Kasumi-1 (cell line): Measurements from ENCODE around the gene PITX2.

ENCODE experiments used
- DNase-seq, 2 experiments: peaks; one replicate each; lab custom pipeline; 2025; lab: John Stamatoyannopoulos, UW

PITX2 gene

DNA sequence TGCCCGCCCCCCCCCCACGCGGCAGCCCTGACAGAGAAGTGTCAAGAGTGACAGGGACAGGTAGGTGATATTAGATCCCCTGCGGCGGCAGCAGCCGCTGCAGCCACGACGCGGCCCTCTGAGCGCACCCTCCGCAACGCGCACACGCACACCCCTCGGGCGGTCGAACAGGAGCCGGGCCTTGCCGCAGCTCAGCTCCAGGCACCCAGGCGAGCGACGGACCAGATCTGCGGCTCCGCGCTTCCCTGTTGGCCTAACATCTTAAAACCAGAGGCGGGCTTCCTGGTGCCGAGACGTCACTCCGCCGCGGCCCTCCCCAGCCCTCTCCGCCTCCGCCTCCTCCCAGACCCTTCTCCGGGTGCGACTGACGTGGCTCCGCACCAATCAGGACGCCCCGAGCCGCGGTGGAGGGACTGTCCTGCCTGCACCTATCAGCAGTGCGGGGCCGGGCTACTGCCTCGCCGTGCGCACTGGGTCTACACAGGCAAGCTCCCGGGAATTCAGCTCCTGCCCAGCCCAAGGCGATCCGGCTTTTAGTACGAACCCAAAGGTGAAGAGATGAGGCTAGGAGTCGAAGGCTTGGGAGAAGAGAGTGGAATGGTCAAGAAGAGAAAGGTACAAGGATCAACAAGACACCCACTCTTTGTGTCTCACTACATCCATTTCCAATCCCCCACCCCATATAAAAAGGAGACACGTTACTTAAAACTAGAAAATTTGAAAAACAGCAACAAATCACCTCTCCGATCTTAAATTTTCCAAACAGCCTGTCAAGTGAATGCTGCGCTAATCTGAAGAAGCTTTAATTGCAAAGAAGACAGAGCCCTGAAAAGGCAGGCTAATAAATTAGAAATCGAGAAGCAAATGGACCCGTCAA lies at the start of gene PITX2:
TSS of gene PITX2 (minus strand) at position 237 of the 877 bp plus-strand sequence. CDS start 617 bp downstream, outside the sequence.
- no peak for DNase-seq

DNA sequence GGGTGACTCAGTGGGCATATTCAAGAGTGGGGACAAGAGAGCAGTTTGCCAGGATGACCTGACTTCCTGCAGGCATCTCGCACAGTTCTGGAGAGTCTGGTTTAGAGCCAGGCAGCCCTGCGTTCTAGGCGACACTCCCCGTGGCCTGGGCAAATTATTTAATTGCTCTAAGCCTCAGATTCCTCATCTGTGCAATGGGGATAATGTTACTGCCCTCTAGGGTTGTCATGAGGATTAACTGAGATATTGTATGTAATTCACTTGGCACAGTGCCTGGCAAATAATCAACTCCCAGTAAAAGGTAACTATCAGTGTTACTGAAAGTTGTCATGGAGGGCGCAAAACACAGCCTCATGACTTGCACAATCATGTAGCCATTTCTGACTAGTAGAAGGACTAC lies 48.8 kb upstream of the PITX2 start:
- no peak for DNase-seq

DNA sequence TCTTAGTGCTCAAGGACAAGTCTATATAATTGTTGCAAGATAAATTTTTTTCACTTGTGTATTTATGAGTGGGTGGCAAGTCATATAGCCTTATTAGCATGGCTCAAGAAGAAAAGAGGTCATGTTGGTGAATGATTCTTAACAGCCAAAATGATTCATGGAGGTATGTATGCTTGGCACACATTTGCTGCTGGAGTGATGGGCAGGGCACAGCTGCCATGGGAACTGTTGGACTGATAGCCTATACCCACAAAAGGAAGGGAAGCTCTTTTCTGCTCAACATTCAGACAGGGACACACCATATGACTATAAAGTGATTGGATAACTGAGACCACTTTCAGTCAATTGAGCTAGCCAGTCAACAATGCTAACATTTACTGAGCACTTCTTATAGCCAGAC lies 46.8 kb upstream of the PITX2 start:
- no peak for DNase-seq

DNA sequence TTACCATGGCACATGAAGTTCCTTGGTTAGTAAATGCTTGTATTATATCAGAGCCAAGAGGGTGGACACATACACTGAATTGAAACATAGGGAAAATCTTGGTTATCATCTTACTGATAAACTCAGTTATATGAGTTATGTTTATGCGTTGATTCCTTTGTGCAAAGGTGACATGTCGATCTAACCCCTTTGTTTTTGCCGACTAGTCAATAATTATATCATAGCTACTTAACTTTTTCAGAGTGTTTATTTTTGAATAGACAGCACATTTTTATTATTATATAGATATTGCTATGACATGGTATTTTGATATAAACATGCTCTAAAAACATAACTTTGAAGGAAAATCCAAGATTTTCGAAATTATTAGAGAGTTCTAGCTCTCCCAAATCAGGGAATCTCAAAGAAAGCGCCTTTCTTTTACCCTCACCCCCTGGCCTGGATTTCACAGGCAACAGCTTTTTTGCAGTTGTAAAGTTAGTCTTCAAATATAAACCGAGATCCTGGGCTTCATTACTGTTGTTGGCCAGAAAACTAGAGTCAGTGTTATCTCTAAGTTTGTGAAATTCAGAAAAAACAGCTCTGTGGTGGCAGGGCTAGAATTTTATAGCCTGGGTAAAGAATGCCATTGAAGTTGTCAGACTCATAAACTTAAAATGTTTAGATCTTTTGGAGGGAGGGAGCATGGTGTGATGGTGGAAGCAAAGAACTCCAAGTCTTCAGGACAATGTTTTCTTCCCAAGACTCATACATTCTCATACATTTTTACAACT lies 45.8 kb upstream of the PITX2 start:
- no peak for DNase-seq

DNA sequence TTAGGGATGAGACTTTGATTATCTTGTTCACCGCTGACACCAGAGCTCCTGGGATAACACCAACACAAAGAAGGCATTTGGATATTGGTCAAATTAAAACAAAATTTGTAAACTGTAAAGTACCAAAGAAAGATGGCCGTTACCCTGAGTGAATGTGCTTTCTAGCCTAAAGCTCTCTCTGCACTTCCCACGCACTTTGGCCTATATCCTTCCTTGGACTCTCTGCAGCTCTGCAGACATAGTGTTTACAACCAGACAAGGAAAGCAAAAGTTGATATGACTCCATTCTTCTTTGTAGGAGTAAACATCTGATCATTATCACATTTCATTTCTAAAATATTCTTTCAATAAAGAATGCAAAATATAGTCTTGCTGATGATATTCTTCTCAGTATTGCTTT lies 44.8 kb upstream of the PITX2 start:
- DNase-seq = no peak

DNA sequence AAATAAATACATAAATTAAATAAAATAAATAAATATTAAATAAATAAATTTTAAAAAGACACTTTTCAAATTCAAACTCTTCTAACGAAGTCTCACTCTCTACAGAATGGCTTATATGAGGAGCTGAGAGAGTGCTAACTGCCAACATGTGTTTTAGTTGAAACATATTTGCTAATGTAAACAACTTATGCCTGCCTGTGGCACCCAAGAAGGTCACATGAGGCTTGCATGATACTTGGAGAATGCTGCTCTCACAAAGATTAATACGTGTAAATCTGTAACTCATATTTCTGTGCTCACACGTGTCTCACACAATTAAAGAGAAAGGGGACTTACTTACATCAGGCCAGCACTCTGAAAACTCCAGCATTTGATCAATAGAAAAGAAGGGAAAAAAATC lies 43.2 kb upstream of the PITX2 start:
- DNase-seq = no peak

DNA sequence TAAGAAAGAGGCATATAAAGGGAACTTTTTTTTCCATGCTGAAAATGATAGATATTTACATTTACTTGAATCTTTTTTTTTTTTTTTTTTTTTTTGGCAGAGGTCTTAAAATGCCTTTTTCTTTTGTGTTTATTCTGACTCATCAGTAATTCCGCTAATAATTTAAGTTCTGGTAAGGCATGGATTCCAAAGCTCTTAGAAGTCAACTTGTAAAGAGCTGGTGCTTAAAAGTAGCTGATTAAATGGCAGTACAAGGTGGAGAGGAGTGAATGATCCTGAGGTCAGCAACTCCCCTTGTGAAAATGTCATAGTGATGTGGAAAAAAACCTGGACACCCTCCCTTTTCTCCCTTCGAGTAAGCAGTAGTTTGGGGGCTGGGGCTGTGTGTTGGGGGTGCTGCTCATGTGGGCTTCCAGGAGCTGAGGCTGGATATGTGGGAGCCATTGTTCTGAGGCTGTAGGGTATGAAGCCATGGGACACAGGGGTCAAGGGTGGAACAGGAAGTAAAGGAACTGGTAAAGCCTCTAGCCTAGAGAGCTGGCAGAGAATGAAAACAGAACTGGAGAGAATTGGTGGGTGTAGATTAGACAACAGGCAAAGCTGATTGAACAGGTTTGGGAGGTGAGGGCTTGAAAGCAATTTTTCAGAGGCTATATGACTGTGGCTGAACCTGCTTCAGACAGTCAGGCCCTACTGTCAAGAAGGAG lies 41.0 kb upstream of the PITX2 start:
- DNase-seq = no peak

DNA sequence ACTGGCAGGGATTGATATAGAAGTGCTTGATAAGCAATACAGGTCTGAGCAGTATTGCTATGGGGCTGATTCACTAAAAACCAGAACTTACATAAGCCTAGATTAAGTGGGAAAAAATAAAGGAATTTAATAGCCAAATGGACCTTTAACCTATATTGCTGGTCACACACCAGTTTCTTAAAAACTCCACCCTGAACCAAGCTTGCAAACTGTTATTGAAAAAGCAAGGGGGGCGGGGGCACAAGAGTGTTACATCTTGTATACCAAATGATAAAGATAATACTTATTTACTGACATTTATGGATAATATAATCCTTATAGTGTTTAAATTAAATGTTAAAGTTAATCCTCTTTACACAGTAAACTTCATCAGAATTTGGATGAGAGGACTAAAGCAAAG lies 40.3 kb upstream of the PITX2 start:
- DNase-seq = no peak

DNA sequence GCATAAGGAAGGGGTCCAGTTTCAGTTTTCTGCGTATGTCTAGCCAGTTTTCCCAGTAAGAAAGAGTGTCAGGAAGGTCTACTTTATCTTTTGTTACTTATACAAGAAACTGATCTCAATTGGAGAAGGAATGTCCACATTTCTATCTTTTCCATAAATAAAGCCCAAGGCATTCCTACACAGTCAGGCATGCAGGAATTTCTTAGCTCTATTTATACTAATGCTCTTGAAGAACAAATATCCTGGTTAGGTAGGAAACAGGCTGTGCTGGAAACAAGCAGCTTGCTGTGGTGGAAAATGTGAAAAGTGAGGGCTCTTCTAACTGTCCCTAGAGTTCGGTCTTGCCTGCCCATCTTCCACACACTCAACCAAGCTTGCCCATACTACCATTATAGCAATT lies 37.9 kb upstream of the PITX2 start:
- no peak for DNase-seq

DNA sequence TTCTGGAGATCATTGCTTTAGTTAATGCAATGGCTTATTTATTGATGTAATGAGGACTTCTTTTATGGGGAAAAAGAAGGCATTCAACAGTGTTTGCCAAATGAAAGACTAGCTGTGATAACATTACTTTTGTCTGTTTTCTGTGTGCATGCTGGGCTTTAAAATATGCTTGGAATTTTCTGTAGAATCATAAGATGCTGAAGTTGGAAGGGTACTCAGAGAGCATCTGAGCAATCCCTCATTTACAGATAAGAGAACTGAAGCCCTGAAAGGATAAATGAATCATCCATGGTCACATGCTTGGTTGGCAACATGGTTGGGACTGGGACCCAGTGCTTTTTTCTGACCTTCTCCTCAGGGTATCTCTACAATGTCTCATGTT lies 31.4 kb upstream of the PITX2 start:
- no peak for DNase-seq

DNA sequence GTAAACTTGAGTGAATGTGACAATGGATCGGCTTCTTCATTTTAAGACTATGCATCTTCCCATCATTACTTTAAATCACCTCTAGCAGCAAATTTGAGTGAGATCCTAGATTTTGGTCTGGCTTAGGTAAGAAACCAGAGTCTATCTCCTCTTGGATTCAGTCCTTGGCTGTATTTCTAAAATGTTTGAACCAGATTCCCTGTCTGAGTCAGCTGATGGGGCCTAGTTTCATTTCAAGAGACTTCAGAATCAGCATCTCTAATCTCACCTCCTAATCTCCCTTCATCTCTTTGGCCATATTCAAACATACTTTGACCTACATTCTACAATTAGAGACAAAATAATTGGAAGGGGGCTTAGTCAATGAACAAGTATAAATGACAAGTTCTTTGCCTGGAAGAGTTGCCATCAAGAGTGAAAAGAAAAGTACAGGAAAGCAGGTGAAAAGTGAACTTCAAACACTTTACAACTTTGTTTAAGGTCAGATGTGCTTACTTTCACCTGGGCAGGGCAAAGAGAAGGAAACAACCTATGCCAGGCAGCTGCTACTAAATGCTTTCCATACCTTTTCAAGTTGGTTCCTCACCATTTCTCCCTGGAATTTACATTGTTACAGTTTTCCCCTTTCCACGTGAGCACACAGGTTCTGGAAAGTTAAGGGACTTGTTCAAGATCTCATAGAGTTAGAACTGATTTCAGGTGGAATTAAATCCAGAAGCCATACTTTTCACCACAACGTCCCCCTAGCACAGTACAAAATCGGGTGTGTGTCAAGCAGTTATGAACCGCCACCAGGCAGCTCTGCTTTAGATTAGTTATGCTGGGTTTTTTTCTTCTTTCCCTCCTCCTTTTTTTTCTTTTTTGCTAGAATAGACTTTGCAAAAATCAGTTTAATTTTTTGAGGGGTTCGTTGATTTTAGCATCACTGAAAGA lies 30.7 kb upstream of the PITX2 start:
- no peak for DNase-seq

DNA sequence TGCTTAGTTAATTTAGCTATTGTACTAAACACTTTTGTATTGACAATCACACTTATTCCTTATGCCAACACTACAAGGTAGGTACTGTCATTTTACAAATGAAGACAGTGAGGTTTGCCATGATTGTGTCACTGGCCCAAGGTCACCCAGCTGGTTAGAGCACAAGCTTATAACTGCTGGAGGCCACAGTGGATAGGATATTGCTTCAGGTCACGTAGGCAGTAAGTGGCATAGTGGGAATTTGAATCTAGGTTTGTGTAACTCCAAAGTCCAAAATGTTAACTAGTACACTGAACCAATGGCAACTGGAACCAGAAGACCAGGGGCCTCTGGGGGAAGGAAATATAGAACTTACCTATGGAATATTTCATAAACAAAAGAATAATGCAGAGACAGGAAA lies 21.1 kb upstream of the PITX2 start:
- DNase-seq = no peak

DNA sequence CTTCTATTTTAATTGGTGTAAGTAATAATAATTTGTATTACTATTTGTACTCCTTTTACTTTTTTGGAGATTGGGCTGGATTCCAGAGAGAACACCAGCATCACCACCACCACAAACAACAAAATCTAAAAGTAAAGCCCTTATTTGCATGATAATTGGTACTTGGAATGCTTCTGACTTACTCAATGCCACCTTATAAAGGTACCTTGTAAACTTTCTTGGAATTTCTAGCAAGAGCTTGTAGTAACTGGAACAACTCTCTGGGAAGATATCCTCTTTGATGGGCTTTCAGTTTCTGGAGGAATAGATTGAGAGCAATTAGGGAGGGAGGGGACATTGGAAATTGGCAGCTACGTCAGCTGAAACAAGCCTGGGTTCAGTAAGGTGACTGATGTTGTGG lies 20.2 kb upstream of the PITX2 start:
- no peak for DNase-seq

DNA sequence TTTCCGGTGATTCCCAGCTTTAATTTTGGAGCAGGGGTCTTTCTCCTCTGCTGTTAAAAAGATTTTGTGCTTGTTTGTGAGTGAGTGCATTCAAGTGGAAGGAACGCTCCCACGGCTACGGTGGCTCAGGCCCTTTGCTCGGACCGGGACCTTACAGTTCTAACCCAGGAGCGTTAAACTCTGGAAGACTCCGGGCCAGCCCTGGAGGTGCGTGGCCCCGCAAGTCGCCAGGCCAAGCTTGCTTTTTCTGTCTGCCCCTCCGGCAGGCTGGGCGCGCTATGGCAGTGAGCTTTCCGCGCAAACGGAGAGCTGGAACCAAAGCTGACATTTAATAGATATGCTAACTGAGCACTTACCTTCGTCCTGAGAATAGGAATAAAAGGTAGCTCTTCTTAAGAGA lies 18.3 kb upstream of the PITX2 start:
- no peak for DNase-seq

DNA sequence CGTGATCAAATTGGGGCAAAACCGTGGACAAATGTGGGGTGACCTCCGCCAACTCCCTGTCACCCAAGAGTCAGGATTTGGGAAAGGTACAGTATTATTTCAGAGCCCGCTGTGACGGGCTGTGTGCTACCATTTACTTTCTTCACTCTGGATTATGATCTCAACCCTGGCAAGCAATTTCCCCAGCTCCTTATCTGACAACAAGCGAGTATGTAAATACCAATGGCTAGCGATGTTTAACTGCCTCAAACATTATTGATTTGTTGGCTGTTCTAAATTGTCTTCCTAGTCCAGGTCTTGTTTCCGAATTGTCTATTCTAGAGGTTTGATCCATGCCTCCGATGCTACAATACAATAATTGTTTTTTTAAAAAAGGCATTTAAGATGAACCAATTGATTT lies 17.7 kb upstream of the PITX2 start:
- DNase-seq = no peak

DNA sequence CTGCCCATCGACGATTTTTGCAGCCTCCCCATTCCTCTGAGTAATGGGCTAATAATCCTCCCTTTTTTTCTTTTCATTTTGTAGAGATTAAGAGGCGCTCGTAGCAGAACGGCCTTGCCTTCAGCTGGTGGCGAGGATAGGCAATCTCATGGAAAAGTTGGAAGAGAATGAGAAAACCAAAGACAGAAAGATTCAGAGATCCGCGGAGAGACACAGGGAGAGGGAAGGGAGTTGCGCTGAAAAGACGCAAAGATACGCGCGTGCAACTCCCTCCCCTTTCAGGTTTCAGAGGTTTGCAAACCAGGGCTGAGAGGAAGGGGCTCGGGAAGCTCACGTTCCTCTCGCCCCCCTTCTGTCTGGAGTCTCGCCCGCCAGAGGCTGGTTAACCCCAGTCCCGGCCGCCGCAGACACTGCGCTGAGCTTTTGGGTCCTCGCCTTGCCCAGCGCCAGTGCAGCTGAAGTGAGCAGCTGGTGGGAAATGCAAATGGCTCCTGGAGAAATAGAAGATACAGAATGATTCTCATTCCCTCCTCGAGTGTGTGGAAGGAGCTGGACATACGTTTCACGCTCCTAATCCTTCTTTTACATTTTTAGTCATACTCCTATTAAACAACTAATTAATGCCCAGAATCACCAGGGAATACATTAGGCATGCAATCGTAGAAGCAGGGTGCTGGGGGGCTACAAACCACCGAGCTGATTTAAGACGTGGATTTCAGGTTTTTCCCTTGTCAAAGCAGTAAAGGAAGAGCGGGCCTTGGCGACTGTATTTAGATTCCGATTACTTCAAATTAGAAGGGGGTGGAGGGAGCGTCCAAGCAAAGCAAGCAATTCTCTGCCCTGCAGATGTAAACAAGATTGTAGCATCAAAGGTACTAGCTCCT lies 16.6 kb upstream of the PITX2 start:
- DNase-seq = no peak

DNA sequence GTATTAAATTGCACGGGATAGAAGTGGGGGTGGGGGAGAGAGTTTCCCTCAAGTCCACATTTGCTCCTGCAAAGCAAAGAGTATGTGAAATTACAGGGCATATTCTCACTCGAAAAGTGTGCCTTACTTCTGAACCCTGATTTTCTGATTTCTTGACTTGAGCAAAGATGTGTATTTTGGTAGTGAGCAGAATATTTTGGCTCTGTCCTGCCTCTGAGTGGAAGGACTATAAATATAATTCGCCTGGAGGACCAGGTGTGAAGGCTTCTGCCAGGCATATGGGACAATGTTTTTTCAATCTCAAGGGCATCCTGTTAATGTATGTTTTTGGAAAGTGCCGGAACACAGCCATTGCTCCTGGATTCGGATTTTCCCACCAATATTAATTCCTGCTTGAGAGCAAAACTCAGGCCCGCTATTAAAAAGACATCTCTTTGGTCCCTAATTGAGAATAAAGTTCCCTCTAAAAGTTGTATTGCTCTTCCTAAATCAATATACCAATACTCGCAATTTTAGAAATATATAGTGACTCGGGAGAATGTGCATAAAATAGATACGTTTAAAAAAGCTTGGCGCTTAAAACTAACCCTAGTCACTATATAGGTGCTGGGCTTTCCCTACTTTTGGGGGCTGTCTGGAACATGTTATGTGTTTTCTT lies 15.3 kb upstream of the PITX2 start:
- no peak for DNase-seq

DNA sequence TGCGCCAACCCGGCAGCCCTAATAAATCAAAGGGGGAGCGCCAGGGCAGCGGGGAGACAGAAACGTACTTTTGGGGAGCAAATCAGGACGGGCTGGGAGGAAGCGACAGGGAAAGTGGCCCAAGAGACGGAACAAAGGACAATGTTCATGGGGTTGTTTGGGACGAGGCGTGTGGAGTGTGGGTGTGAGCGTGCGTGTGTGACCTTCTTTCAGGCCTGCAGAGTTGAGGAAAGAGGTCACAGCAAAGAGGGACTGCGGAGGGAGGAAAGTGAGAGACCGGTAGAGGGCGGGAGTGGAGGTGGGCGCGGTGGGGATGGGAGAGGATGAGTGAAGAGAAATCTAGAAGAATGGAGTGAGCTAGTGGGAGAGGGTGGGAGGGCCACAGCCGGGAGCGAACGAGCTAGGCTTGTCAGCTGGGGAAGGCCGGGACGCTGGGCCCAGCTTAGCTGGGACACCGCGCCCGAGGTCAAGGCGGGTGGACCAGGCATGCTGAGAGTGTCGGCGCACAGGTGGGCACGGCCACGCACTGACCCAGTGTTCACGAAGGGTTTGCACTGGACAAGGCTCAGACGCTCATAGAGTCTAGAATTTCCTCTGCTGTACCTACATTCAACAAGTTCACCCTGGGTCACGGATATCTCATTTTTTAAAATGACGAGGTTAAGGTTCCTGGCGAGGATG lies 14.7 kb upstream of the PITX2 start:
- DNase-seq = no peak

DNA sequence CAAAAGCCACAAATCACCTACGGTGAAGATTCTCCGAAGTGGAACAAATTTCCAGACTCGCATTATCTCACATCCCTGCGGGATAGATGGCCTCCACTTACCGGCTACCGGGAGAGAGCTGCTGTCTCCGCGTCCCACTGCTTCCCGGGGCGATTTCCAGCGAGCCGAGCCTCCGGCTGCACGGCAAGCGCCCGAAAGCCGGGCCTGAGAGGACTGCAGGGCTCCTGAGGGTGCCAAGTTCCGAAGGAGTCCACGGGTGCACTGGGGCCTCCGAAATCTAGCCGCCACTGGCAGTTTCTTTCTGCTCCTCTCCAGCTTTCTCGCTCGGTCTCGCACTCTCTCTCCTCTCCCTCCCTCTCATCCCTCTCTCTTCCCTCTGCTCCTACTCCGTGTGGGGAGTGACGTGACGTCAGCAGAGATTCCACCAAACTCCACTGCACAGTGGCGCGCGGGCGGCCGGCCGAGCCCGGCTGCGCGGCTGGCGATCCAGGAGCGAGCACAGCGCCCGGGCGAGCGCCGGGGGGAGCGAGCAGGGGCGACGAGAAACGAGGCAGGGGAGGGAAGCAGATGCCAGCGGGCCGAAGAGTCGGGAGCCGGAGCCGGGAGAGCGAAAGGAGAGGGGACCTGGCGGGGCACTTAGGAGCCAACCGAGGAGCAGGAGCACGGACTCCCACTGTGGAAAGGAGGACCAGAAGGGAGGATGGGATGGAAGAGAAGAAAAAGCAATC lies 14.0 kb upstream of the PITX2 start:
- no peak for DNase-seq
